ENCODE results near the gene DSG4.

GRCh38 chr18:31420524-31420923 lies 43.9 kb downstream of the DSG4 start:
- TF ChIP-seq CTCF (IDR thresholded peaks at IDR 0.05) = no peak
- TF ChIP-seq POLR2A (IDR thresholded peaks at IDR 0.05) = no peak

Data from body of pancreas (tissue), 4 donors.